Measurements from ENCODE around the gene ZNF688. TPM values are rescaled to one million over a fixed set of nuclear protein-coding genes. Genes with fewer than 3 reads are reported as not detected.

Gene ZNF688
- total RNA-seq (2016; rRNA removed; fragmentation: Illumina TruSeq; extraction: Trizol) (5.4 and 5.8 TPM in 2 replicates), polyA plus RNA-seq (2011; rRNA removed) (2.4 and 2.9 TPM in 2 replicates), polyA minus RNA-seq (2011; rRNA and poly(A)+ RNA removed; ENCODE audit: low replicate concordance) (1.7 and 2.7 TPM in 2 replicates), Bru-seq, nascent RNA (percentile 42 among the genes with signal in this experiment), BruChase-seq, experiment 1, labeled RNA remaining after a 6-hour chase (percentile 41 among the genes with signal in this experiment), BruChase-seq, experiment 2, labeled RNA remaining after a 2-hour chase (percentile 42 among the genes with signal in this experiment)
- 13.1 and 13.2 TPM in 2 replicates for total RNA-seq (2016; cell fraction: cytosol; rRNA removed; fragmentation: Illumina TruSeq; extraction: Trizol; ENCODE audit: low read depth)
- total RNA-seq (2016; cell fraction: insoluble cytoplasmic fraction; rRNA removed; fragmentation: Illumina TruSeq; extraction: Trizol): 4.0 and 4.8 TPM in 2 replicates
- total RNA-seq (2016; cell fraction: membrane; rRNA removed; fragmentation: Illumina TruSeq; extraction: Trizol): 8.5 and 11.4 TPM in 2 replicates
- total RNA-seq (2016; cell fraction: nucleus; rRNA removed; fragmentation: Illumina TruSeq; extraction: Trizol): 2.6 and 3.6 TPM in 2 replicates
- polyA plus RNA-seq (2011; cell fraction: cytosol; rRNA removed): 2.7 and 3.8 TPM in 2 replicates
- 4.5 TPM in 2 replicates for polyA plus RNA-seq (2011; cell fraction: nucleus; rRNA removed)
- polyA plus RNA-seq (2012): 2.3 and 3.6 TPM in 2 replicates
- 17.2 and 20.6 TPM in 2 replicates for polyA plus RNA-seq (2016; cell fraction: cytosol; fragmentation: Illumina TruSeq; extraction: Trizol; ENCODE audit: low read depth)
- polyA plus RNA-seq (2016; cell fraction: insoluble cytoplasmic fraction; fragmentation: Illumina TruSeq; extraction: Trizol; ENCODE audit: low read depth): 5.4 and 6.1 TPM in 2 replicates
- polyA plus RNA-seq (2016; cell fraction: membrane; fragmentation: Illumina TruSeq; extraction: Trizol; ENCODE audit: low read depth): 16.0 and 17.2 TPM in 2 replicates
- polyA plus RNA-seq (2016; cell fraction: nucleus; fragmentation: Illumina TruSeq; extraction: Trizol; ENCODE audit: insufficient read depth, low read depth): 6.9 and 8.3 TPM in 2 replicates
- polyA minus RNA-seq (2011; cell fraction: cytosol; rRNA and poly(A)+ RNA removed): 1.8 and 2.9 TPM in 2 replicates
- polyA minus RNA-seq (2011; cell fraction: nucleus; rRNA and poly(A)+ RNA removed): 2.0 and 2.4 TPM in 2 replicates
- long read RNA-seq, experiment 1, partial matches to known transcripts: 0 of 8 reads
- long read RNA-seq, experiment 1, other reads (novel, unspliced or antisense): 2 of 8 reads
- long read RNA-seq, experiment 2, transcript ZNF688-201 (3 exons, 2,506 nt): major isoform, 7 of 13 reads
- long read RNA-seq, experiment 2, partial matches to known transcripts: 0 of 13 reads
- long read RNA-seq, experiment 2, other reads (novel, unspliced or antisense): 2 of 13 reads

DNA sequence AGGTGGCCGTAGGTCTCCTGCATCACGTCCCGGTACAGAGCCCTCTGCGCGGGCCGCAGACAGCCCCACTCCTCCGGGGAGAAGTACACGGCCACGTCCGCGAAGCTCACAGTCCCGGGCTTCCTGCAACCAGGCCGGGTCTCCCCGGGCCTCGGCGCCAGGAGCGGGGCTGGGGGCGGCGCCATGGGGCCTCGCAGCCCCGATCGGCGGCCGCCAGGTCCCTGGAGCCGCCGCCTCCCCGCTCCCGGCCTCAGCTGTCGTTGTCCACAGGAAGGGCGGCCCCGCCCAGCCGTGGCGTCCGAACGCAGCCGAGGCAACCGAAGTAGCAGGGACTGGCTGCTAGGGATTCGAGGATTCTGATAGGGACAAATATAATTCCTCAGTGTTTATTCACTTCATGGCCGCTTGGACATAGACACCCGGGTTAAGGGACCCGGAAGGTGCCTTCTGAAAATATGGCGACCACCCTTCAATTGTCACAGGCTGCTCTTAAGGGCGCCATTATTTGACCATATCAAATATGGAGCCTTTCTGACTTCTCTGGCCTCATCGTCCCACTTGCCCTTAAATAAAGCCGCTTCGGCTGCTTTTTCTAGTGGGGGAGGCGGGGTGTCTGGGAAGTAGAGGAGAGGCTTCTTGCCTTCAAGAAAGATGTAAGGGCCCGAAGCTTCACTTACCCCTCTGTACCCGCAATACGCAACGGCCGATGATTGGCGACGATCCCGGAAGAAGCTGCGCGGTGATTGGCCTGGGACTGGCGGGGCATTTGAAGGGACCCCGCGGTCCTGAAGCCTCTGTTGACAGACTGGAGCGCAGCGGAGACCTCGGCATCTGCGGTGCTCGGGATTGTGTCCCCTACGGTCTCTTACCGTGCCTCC, at the start of gene ZNF688:
ZNF688 (minus strand) TSS at position 270 of the 878 bp plus-strand sequence; CDS start at position 185, 85 bp downstream.
- Histone ChIP-seq H3K36me3 (replicated peaks in 1 of 2; ENCODE audit: control insufficient read depth in 1 of 2, insufficient read depth in 2 of 2, low read length in 2 of 2) (no peaks in the 10 kb centered on the region), H3K9ac (ENCODE audit: insufficient read depth, low read depth, low read length) (peak within 1 kb of the TSS; percentile 93), H2AFZ (ENCODE audit: low read length) (peak within 1 kb of the TSS; percentile 50), H3K4me2 (ENCODE audit: low read depth, low read length) (peak within 1 kb of the TSS; percentile 94), H3K27ac (ENCODE audit: extremely low read length, insufficient read depth, low read length) (peak within 1 kb of the TSS; percentile 89), H3K4me3 (replicated peaks in 1 of 3; ENCODE audit: insufficient read depth in 1 of 3, low read depth in 2 of 3, low read length in 3 of 3) (peak within 1 kb of the TSS; percentile 89 to 97 (median 93)), H3K9me3 (ENCODE audit: low read length) (no peaks in the 10 kb centered on the region), H3K79me2 (ENCODE audit: insufficient read depth, low read length) (peaks cover 2% of the 10 kb centered on the region), H3K27me3 (ENCODE audit: control insufficient read depth in 1 of 2, insufficient read depth in 2 of 2, low read length in 2 of 2) (no peaks in the 10 kb centered on the region), H4K20me1 (ENCODE audit: insufficient read depth, low read length) (no peaks in the 10 kb centered on the region), H3K4me1 (ENCODE audit: insufficient read depth, low read length) (peaks cover 71% of the 10 kb centered on the region)
- WGBS (ENCODE audit: low lambda C conversion rate): under 1% methylated on average over 33 of the region's 67 CpGs
- ATAC-seq (peak; percentile 89), DNase-seq (ENCODE audit: low spot score) (peak; percentile 93), FAIRE-seq (peak; percentile 94)
- in situ Hi-C loops (cut with HindIII; ENCODE audit: extremely low pct_ligation_motif_present, low pct_unique_long_range_greater_than_20kb): loop anchor here (5.0 kb wide), 1 partner anchor 51 kb away; no protein-coding TSS in a partner anchor
- intact Hi-C loops (cut with micrococcal nuclease; ENCODE audit: unreplicated experiment): loop anchor here (1.0 to 2.0 kb wide), 3 partner anchors 13 to 39 kb away; partner anchors contain the start of genes ZNF689 and ZNF764
- BruUV-seq (replicated peaks): TSS peak; percentile 74
- POLR2A ChIA-PET: interaction anchor here (0.7 to 3.3 kb wide), 23 partner anchors 13 to 176 kb away, joined by 3 to 73 read pairs (median 4); partner anchors contain the start of genes DCTPP1, FBRS, ZNF48 and ZNF689
- CTCF ChIA-PET (ENCODE audit: low intra/inter-chr PET ratio, low total read pairs): no interaction called here
- TF ChIP-seq MXD3 (CRISPR knock-in tag; IDR thresholded peaks at IDR 0.05) (0 out of 2 replicates have a peak, but pooled peaks have one; percentile 20), ZNF34 (CRISPR knock-in tag; IDR thresholded peaks at IDR 0.05; ENCODE audit: borderline replicate concordance) (no peak; the same call in 1 of the 2 replicates), DZIP1 (CRISPR knock-in tag; IDR thresholded peaks at IDR 0.05) (peak; percentile 85), GABPA (IDR thresholded peaks at IDR 0.05; ENCODE audit: low read depth, low read length) (no peak), GABPA (CRISPR knock-in tag; IDR thresholded peaks at IDR 0.05; ENCODE audit: low read depth) (peak; percentile 70)
- TF ChIP-seq, protein P1, sequence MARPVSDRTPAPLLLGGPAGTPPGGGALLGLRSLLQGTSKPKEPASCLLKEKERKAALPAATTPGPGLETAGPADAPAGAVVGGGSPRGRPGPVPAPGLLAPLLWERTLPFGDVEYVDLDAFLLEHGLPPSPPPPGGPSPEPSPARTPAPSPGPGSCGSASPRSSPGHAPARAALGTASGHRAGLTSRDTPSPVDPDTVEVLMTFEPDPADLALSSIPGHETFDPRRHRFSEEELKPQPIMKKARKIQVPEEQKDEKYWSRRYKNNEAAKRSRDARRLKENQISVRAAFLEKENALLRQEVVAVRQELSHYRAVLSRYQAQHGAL (CRISPR knock-in tag; IDR thresholded peaks at IDR 0.05; ENCODE audit: not compliant biosample characterization): peak; percentile 17
- TF ChIP-seq, protein P2, sequence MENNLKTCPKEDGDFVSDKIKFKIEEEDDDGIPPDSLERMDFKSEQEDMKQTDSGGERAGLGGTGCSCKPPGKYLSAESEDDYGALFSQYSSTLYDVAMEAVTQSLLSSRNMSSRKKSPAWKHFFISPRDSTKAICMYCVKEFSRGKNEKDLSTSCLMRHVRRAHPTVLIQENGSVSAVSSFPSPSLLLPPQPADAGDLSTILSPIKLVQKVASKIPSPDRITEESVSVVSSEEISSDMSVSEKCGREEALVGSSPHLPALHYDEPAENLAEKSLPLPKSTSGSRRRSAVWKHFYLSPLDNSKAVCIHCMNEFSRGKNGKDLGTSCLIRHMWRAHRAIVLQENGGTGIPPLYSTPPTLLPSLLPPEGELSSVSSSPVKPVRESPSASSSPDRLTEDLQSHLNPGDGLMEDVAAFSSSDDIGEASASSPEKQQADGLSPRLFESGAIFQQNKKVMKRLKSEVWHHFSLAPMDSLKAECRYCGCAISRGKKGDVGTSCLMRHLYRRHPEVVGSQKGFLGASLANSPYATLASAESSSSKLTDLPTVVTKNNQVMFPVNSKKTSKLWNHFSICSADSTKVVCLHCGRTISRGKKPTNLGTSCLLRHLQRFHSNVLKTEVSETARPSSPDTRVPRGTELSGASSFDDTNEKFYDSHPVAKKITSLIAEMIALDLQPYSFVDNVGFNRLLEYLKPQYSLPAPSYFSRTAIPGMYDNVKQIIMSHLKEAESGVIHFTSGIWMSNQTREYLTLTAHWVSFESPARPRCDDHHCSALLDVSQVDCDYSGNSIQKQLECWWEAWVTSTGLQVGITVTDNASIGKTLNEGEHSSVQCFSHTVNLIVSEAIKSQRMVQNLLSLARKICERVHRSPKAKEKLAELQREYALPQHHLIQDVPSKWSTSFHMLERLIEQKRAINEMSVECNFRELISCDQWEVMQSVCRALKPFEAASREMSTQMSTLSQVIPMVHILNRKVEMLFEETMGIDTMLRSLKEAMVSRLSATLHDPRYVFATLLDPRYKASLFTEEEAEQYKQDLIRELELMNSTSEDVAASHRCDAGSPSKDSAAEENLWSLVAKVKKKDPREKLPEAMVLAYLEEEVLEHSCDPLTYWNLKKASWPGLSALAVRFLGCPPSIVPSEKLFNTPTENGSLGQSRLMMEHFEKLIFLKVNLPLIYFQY (CRISPR knock-in tag; IDR thresholded peaks at IDR 0.05; ENCODE audit: borderline replicate concordance): 0 out of 2 replicates have a peak, but pooled peaks have one; percentile 0

All from HepG2 (cell line).